HL-60 (cell line): Measurements from ENCODE around the gene ATP10B.

Experiments used
- DNase-seq, 2 experiments: peaks; one replicate each; pipeline ENCODE4 v3.0.0-alpha.2; 2010 to 2020; ENCODE audit warnings: low read depth in 1 of 2, low spot score in 1 of 2
- H3K27ac ChIP-seq: fragments of 250-450 bp; sonication (Bioruptor Pico); replicated peaks from 2 replicates; pipeline ENCODE4 v1.5.1; 2020; ENCODE audit warnings: mild to moderate bottlenecking, moderate library complexity
- H3K27me3 ChIP-seq: fragments of 250-450 bp; sonication (Bioruptor Pico); 2 replicates; pipeline ENCODE4 v1.5.1; 2021; ENCODE audit warnings: mild to moderate bottlenecking, moderate library complexity; ENCODE audit not compliant: insufficient read depth, poor library complexity, severe bottlenecking
- H3K4me3 ChIP-seq: replicated peaks from 2 replicates; pipeline ENCODE4 v1.5.1; 2011; ENCODE audit warnings: mild to moderate bottlenecking, control low read depth, low read length; ENCODE audit not compliant: insufficient read depth
- GABPA ChIP-seq: IDR thresholded peaks from 2 replicates; pipeline ENCODE4 v1.6.1; 2012; ENCODE audit warnings: low read depth
- POLR2AphosphoS5 ChIP-seq: IDR thresholded peaks from 2 replicates; pipeline ENCODE4 v1.6.1; 2012; ENCODE audit warnings: low read depth
- SPI1 ChIP-seq: IDR thresholded peaks from 2 replicates; pipeline ENCODE4 v1.6.1; 2012; ENCODE audit warnings: low read depth, mild to moderate bottlenecking, borderline replicate concordance
- TF ChIP-seq, protein P1 (sequence below): IDR thresholded peaks from 2 replicates; pipeline ENCODE4 v1.6.1; 2012; ENCODE audit warnings: low read depth; ENCODE audit not compliant: insufficient replicate concordance
- TF ChIP-seq, protein P2 (sequence below): IDR thresholded peaks from one replicate; pipeline ENCODE4 v1.5.1; 2011; ENCODE audit warnings: low read length, control low read depth, inconsistent platforms; ENCODE audit not compliant: insufficient read depth

ATP10B gene

DNA sequence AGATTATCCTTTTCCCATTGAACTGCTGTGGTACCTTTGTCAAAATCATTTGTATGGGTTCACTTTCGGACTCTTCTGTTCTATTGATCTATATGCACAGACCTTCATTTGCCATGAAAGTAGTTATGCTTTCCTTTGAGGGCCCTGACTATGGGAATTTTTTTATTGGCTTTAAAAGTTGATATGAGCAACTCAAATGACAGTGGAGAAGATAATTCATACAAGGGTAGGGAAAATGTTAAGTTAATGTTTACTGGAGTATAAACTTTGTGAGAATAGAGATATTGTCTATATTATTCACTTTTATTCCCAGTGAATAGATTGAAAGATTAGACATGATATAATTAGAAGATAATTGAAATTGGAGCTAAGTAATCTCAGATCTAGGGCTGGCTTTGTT, 94.8 kb downstream of the ATP10B start:
- TF ChIP-seq POLR2AphosphoS5 (no peak), GABPA (no peak), SPI1 (no peak)
- TF ChIP-seq, protein P1, sequence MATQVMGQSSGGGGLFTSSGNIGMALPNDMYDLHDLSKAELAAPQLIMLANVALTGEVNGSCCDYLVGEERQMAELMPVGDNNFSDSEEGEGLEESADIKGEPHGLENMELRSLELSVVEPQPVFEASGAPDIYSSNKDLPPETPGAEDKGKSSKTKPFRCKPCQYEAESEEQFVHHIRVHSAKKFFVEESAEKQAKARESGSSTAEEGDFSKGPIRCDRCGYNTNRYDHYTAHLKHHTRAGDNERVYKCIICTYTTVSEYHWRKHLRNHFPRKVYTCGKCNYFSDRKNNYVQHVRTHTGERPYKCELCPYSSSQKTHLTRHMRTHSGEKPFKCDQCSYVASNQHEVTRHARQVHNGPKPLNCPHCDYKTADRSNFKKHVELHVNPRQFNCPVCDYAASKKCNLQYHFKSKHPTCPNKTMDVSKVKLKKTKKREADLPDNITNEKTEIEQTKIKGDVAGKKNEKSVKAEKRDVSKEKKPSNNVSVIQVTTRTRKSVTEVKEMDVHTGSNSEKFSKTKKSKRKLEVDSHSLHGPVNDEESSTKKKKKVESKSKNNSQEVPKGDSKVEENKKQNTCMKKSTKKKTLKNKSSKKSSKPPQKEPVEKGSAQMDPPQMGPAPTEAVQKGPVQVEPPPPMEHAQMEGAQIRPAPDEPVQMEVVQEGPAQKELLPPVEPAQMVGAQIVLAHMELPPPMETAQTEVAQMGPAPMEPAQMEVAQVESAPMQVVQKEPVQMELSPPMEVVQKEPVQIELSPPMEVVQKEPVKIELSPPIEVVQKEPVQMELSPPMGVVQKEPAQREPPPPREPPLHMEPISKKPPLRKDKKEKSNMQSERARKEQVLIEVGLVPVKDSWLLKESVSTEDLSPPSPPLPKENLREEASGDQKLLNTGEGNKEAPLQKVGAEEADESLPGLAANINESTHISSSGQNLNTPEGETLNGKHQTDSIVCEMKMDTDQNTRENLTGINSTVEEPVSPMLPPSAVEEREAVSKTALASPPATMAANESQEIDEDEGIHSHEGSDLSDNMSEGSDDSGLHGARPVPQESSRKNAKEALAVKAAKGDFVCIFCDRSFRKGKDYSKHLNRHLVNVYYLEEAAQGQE: no peak
- TF ChIP-seq, protein P2, sequence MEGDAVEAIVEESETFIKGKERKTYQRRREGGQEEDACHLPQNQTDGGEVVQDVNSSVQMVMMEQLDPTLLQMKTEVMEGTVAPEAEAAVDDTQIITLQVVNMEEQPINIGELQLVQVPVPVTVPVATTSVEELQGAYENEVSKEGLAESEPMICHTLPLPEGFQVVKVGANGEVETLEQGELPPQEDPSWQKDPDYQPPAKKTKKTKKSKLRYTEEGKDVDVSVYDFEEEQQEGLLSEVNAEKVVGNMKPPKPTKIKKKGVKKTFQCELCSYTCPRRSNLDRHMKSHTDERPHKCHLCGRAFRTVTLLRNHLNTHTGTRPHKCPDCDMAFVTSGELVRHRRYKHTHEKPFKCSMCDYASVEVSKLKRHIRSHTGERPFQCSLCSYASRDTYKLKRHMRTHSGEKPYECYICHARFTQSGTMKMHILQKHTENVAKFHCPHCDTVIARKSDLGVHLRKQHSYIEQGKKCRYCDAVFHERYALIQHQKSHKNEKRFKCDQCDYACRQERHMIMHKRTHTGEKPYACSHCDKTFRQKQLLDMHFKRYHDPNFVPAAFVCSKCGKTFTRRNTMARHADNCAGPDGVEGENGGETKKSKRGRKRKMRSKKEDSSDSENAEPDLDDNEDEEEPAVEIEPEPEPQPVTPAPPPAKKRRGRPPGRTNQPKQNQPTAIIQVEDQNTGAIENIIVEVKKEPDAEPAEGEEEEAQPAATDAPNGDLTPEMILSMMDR: no peak
- DNase-seq: no peak
- H3K4me3 ChIP-seq: no peak overlapping the region
- no peaks in the 10 kb centered on the region for H3K27me3 ChIP-seq
- no peak overlapping the region for H3K27ac ChIP-seq

DNA sequence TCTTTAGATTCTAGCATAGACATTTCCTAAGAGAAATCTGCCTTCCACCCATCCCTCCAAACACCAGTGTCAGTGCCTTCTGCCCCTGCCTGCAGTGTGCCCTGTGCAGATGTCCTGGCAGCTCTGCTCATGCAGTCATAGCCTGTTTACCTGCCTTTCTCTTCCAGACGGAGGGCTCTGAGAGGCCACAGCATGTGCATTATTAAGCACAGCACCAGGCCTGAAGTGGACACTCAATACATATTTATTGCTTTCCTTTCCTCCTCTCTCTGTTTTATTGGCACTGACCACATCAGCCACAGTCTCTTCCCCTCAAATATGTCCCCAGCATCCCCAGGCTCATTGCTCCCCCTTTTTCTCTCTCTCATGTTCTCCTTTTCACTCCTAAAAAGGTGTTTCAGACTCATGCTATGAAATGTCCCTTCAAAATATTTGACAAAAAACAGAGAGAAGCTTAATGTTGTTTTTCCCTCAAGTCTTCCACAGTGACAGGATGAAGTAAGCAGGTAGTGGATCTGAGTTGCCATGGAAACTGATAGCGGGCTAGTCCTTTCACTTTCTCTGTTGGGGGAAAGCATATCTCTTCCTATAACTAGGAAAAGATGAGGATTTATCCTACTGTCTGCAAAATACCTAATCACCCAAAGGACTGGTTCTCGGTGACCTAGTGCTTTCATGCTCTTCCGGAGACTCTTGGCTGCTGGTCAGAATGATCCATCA, 100.9 kb downstream of the ATP10B start:
- DNase-seq: no peak
- TF ChIP-seq GABPA: no peak
- no peak for TF ChIP-seq SPI1
- TF ChIP-seq, protein P2: no peak
- TF ChIP-seq POLR2AphosphoS5: no peak
- TF ChIP-seq, protein P1: no peak
- H3K27me3 ChIP-seq: no peaks in the 10 kb centered on the region

DNA sequence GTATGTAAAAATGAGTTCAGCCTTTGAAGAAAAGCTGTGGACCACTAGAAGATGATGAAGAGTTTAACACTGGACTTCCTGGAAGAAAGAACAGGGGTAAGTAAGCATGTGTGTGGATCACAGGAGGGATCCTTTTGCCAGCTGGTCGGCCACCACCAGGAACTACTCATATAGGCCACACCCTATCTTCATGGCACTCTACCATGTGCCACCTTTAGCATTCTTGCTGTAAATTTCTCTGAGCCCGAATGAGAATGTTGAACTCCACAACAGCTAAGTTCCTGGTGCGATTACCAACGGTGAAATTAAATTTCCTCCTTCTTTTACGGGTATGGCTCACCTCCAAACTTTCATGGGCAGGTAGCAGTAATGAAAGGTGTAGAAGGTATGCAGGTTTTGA, 102.3 kb downstream of the ATP10B start:
- no peak for DNase-seq

More for the DNA sequence above, 100.9 kb downstream of the ATP10B start:
- H3K27ac ChIP-seq: no peak overlapping the region
- H3K4me3 ChIP-seq: no peak overlapping the region

More for the DNA sequence above, 102.3 kb downstream of the ATP10B start:
- TF ChIP-seq GABPA: no peak
- no peak for TF ChIP-seq SPI1
- TF ChIP-seq, protein P2: no peak
- TF ChIP-seq, protein P1: no peak
- no peak for TF ChIP-seq POLR2AphosphoS5
- H3K4me3 ChIP-seq: no peak overlapping the region
- H3K27ac ChIP-seq: no peak overlapping the region
- H3K27me3 ChIP-seq: no peaks in the 10 kb centered on the region
